GM21515 (cell line): ENCODE measurements around the gene ANGPTL2.
"Not testable (repeated sequence)": the region's sequence is repeated elsewhere in the genome, so short reads cannot be mapped to it uniquely, and the experiment has no call there.

ENCODE experiments used
- ATAC-seq: cut with Tn5 transposase; IDR thresholded peaks from one replicate; pipeline ENCODE4 v1.9.1; 2021; ENCODE audit not compliant: unreplicated experiment

Gene ANGPTL2, protein sequence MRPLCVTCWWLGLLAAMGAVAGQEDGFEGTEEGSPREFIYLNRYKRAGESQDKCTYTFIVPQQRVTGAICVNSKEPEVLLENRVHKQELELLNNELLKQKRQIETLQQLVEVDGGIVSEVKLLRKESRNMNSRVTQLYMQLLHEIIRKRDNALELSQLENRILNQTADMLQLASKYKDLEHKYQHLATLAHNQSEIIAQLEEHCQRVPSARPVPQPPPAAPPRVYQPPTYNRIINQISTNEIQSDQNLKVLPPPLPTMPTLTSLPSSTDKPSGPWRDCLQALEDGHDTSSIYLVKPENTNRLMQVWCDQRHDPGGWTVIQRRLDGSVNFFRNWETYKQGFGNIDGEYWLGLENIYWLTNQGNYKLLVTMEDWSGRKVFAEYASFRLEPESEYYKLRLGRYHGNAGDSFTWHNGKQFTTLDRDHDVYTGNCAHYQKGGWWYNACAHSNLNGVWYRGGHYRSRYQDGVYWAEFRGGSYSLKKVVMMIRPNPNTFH

GRCh38 chr9:127122176-127123063 is at the start of gene ANGPTL2:
ANGPTL2 (minus strand) TSS chr9:127122635; CDS start chr9:127108731, 13,904 bp downstream.
- ATAC-seq: no peak

DNA sequence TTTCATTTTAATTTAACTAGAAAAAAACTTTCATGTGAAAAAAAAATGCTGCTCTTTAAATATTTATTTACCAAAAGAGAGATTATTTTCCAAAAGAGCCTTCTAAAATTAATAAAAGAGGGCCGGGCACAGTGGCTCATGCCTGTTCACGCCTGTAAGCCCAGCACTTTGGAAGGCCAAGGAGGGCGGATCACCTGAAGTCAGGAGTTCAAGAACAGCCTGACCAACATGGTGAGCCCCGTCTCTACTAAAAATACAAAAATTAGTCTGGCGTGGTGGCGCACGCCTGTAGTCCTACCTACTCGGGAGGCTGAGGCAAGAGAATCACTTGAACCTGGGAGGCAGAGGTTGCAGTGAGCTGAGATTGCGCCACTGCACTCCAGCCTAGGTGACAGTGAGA is 48.9 kb upstream of the ANGPTL2 start:
- ATAC-seq: not testable (repeated sequence)

GRCh38 chr9:127170652-127171051 is 48.2 kb upstream of the ANGPTL2 start:
- ATAC-seq: no peak

DNA sequence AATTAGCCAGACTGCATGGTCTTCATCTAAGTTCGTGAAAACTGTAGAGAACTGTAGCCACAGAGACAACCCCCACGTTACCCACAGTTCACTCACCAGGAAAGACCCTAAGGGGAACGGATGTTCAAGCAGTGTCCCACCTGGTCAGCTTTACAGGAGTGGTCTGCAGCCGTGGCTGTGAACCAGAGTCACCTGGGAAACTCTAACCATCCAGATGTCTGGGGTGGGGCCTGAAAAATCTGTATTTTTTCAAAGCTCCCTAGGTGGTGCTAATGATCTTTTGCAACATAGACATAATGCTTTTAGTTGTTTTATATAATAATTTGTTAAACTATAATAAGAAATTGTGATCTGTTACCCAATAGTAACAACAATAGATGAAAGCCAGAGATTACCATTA is 47.7 kb upstream of the ANGPTL2 start:
- ATAC-seq: no peak

DNA sequence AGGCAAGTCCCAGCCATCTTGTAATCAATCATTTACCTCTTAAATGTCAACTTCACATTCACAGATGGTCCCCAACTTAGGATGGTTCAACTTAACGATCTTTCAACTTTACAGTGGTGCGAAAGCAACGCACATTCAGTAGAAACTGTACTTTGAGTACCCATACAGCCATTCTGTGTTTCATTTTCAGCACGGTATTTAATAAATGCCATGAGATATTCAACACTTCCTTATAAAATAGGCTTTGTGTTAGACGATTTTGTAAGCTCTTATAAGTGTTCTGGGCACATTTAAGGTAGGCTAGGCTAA is 47.1 kb upstream of the ANGPTL2 start:
- no peak for ATAC-seq

GRCh38 chr9:127168756-127169574 is 46.5 kb upstream of the ANGPTL2 start:
- ATAC-seq: no peak

DNA sequence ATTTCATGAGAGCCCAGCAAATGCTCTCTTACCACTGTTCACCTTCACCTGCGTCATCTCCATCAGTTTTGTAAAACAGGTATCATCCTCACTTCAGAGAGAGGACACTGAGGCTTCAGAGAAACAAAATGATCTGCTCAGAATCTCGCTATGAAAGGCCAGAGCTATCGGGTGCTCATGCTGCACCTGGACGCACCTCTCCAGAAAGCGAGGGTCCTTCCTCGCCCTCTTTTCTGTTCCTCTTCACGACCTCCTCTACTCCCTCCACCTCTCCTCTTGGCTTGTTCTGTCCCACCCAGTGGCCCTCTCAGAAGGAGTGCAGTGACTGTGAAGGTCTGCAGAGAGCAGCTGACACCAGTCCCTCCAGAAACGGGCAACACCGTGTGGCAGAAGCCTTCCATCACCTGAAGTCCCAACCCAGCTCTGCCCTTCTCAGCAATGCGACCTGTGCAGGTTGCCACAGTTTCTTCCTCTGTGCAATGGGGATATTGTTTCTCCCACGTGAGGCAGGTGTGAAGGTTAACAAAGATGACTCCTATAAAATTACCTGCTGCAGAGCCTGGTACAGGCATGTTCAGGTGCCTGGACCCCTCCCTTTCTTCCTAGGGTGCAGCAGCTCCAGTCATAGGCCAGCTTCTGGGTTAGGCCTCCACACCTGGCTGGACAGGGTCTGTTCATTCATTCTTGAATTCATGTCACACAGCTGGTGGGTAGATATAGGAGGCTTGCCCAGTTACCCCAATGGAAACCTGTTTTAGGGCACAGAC is 45.3 kb upstream of the ANGPTL2 start:
- ATAC-seq: no peak

DNA sequence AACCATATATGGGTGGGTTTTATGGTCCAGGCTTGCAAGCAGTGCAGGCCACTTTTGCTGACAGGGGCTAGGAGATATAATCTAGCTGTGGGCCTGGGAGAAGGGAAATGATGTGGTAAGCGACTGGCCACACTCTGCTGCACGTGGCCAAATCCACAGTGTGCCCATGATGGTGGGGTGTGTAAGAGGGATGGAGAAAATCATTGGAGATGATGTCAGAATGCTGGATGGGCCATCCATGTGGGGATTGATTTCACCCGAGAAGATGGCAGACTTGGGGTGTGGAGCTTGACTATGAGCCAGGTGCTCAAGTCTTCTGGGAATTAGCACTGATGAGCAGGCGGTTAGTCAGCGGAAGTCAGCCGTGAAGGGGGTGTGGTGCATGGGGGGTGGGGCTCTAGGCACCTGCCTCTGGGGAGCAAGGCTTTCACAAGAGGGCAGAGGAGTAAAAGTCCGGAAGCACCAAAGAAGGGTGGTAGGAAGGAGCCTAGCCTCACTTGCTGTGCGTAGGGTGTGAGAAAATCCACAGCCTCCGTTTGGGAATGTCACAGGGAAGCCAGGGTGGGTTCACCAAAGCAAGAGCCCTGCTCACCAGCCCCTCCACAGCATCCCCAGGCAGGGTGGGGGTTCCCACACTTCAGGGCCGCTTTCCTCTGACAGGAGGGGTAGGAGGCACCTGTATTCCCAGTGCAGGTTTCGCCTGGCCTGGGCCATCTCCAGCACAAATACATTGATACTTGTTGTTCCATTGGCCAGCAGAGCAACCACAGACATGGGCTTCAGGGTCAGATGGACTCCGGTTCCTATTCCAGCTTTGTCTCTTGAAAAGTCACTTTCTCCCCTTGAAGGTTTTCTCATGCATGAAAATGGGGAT is 44.5 kb upstream of the ANGPTL2 start:
- peak; percentile 72 for ATAC-seq

DNA sequence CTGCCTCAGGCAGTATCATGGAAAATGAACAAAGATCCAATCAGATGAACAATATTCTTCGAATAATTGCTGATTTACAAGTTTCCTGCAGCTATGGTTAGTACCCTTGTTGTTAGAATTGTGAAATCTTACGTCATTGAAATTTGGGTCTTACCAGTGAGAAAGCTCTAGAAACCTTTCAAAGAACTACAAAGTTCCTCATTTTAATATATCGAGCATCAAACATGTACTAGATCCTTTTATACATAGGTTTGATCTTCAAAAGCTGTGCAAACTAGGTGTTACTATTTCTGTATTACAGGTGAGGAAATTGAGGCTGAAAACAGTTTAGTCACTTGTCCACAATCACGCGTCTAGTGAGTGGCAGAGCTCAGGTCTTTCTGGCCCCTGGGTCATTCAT is 43.7 kb upstream of the ANGPTL2 start:
- no peak for ATAC-seq

DNA sequence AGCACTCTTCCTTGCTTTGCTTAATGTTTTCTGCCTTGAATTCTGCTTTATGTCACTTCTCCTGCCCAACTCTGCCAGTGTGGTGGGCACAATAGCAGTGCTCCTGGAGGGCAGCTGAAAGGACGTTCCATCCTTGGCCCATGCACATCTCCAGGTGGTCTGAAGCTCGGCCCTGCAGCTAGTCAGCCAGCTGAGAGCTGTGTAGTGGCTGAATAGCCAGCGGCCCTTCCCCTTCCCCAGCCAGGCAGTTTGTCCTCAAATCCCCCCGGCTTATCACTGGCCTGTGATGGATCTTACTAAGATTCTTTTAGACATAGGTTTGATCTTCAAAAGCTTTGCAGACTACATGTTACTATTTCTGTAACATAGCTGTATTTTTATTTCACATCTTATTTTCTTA is 42.7 kb upstream of the ANGPTL2 start:
- no peak for ATAC-seq

GRCh38 chr9:127163409-127163808 is 41.0 kb upstream of the ANGPTL2 start:
- ATAC-seq: no peak

DNA sequence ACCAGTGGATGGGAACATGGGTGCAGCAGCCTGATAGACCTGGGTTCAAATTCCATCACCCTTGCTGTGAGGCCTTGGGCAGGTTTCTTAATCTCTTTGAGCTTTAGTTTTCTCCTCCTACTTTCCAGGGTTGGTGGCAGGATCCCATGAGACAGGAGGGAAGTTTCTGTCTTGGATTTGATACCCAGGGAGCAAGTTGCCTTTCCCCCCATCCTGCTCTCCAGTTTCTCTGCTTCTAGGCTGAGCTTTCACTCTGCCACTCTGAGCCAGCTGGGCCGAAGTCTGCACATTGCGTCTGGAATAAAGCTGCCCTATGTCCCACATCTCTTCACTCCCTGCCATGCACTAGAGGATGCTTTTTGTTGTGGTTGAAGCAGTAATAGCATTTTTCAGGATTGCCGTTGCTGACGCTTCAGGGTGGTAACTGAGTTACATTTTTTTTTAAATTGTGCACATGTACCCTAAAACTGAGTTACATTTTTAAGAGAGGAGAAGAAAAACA is 40.5 kb upstream of the ANGPTL2 start:
- no peak for ATAC-seq

- ATAC-seq: no peak
Observed at GRCh38 chr9:127162046-127162863, 39.8 kb upstream of the ANGPTL2 start.

GRCh38 chr9:127161081-127161624 is 38.7 kb upstream of the ANGPTL2 start:
- ATAC-seq: no peak

GRCh38 chr9:127159949-127160610 is 37.6 kb upstream of the ANGPTL2 start:
- ATAC-seq: no peak

- no peak for ATAC-seq
Observed at GRCh38 chr9:127159325-127159801, 36.9 kb upstream of the ANGPTL2 start.

- no peak for ATAC-seq
Observed at GRCh38 chr9:127158786-127159324, 36.4 kb upstream of the ANGPTL2 start.
